Endothelial cell of umbilical vein (primary cell): Measurements from ENCODE around the gene RAB8A. TPM values are rescaled to one million over a fixed set of nuclear protein-coding genes. Genes with fewer than 3 reads are reported as not detected.

Experiments used
- BruUV-seq: library from RNA; stranded (reverse); fragments of 400-500 nt; replicated peaks from 2 replicates; lab custom pipeline; 2021; lab: Mats Ljungman, UMichigan
- CTCF ChIA-PET: fragments of 300-600, 350-600 bp; sonication (Branson Sonifier 250); formaldehyde crosslinking; loops from one replicate; lab custom pipeline; 2021; ENCODE audit warnings: antibody characterized with exemption, inconsistent platforms; lab: Charles Lee
- POLR2A ChIA-PET: fragments of 300-600, 350-600 bp; sonication (Branson Sonifier 250); formaldehyde crosslinking; loops from one replicate; lab custom pipeline; 2021; ENCODE audit warnings: antibody characterized with exemption, inconsistent platforms; lab: Charles Lee
- DNase-seq: peaks from one replicate; pipeline ENCODE4 v3.0.0-alpha.2; 2011; ENCODE audit warnings: low read depth, low spot score
- FAIRE-seq: peaks from 2 replicates; lab custom pipeline; 2011; peaks lifted over from hg19 to GRCh38; lab: Jason Lieb, UNC
- H2AFZ ChIP-seq: 2 replicates; pipeline ENCODE4 v1.6.0; 2012; ENCODE audit warnings: low read depth, low read length, control low read depth, inconsistent platforms
- H3K27ac ChIP-seq: 2 replicates; pipeline ENCODE4 v1.5.1; 2011; ENCODE audit warnings: low read depth, mild to moderate bottlenecking, control low read depth, low read length, moderate library complexity; ENCODE audit not compliant: insufficient read depth
- H3K27me3 ChIP-seq, 2 experiments: 2 replicates each; pipeline versions ENCODE4 v1.6.0 to v1.6.1; 2011; ENCODE audit warnings: low read length in 2 of 2, mixed read lengths in 1 of 2; ENCODE audit not compliant: control insufficient read depth in 2 of 2, insufficient read depth in 2 of 2
- H3K36me3 ChIP-seq, 2 experiments: 2 replicates in 1 of 2; 3 replicates in 1 of 2; pipeline ENCODE4 v1.5.1; 2011; ENCODE audit warnings: low read length in 2 of 2, mild to moderate bottlenecking in 1 of 2, moderate library complexity in 1 of 2; ENCODE audit not compliant: control insufficient read depth in 2 of 2, insufficient read depth in 2 of 2; ENCODE audit errors: extremely low read depth in 1 of 2
- H3K4me1 ChIP-seq: 3 replicates; pipeline ENCODE4 v1.5.1; 2011; ENCODE audit warnings: mild to moderate bottlenecking, low read length; ENCODE audit not compliant: control insufficient read depth, insufficient read depth; ENCODE audit errors: extremely low read depth
- H3K4me2 ChIP-seq: 2 replicates; pipeline ENCODE4 v1.6.1; 2011; ENCODE audit warnings: low read length, control low read depth, mixed read lengths; ENCODE audit not compliant: insufficient read depth
- H3K4me3 ChIP-seq, 3 experiments: fragments of 200-600 bp in 1 of 3; sonication (generic), shearing (Covaris generic) in 1 of 3; replicated peaks in 1 of 3; 2 replicates each; pipeline ENCODE4 v1.5.1; 2011 to 2016; ENCODE audit warnings: control low read depth in 3 of 3, low read length in 3 of 3, mild to moderate bottlenecking in 2 of 3, inconsistent platforms in 1 of 3, low read depth in 1 of 3, moderate library complexity in 1 of 3; ENCODE audit not compliant: insufficient read depth in 1 of 3
- H3K79me2 ChIP-seq: 2 replicates; pipeline ENCODE4 v1.6.0; 2012; ENCODE audit warnings: low read length, inconsistent platforms; ENCODE audit not compliant: control insufficient read depth, insufficient read depth
- H3K9ac ChIP-seq: replicated peaks from 2 replicates; pipeline ENCODE3; 2011; ENCODE audit warnings: low read length, control low read depth; ENCODE audit not compliant: insufficient read depth; ENCODE audit errors: extremely low read depth
- H3K9me1 ChIP-seq: replicated peaks from 3 replicates; pipeline ENCODE4 v1.6.0; 2011; ENCODE audit warnings: mild to moderate bottlenecking, low read length; ENCODE audit not compliant: control insufficient read depth, insufficient read depth; ENCODE audit errors: extremely low read depth
- H3K9me3 ChIP-seq: replicated peaks from 2 replicates; pipeline ENCODE4 v1.5.1; 2012; ENCODE audit warnings: low read length, inconsistent platforms; ENCODE audit not compliant: control insufficient read depth, insufficient read depth
- H4K20me1 ChIP-seq: replicated peaks from 2 replicates; pipeline ENCODE3; 2011; ENCODE audit warnings: mild to moderate bottlenecking, low read length; ENCODE audit not compliant: control insufficient read depth, insufficient read depth; ENCODE audit errors: extremely low read depth
- CTCF ChIP-seq, 2 donors: IDR thresholded peaks; 1 replicate in 1 of 2; 2 replicates in 1 of 2; pipeline ENCODE4 v1.5.1; 2011; ENCODE audit warnings: low read length in 2 of 2, mild to moderate bottlenecking in 2 of 2, moderate library complexity in 2 of 2, control low read depth in 1 of 2, inconsistent platforms in 1 of 2, low read depth in 1 of 2; ENCODE audit not compliant: insufficient read depth in 1 of 2; ENCODE audit errors: extremely low read depth in 1 of 2
- EZH2 ChIP-seq: IDR thresholded peaks from 2 replicates; pipeline ENCODE4 v1.6.1; 2012; ENCODE audit warnings: borderline replicate concordance, low read depth, mild to moderate bottlenecking, moderate library complexity, low read length, inconsistent platforms; ENCODE audit not compliant: severe bottlenecking
- FOS ChIP-seq: IDR thresholded peaks from 2 replicates; pipeline ENCODE4 v1.6.1; 2011; ENCODE audit warnings: mild to moderate bottlenecking, low read length, moderate library complexity, borderline replicate concordance; ENCODE audit not compliant: insufficient read depth
- GATA2 ChIP-seq: IDR thresholded peaks from 2 replicates; pipeline ENCODE4 v1.7.0; 2011; ENCODE audit warnings: low read depth, mild to moderate bottlenecking, moderate library complexity, mixed read lengths, low read length; ENCODE audit not compliant: insufficient read length, insufficient read depth
- JUN ChIP-seq: IDR thresholded peaks from 2 replicates; pipeline ENCODE4 v1.6.1; 2011; ENCODE audit warnings: borderline replicate concordance, low read depth; ENCODE audit not compliant: insufficient read length, insufficient read depth
- MYC ChIP-seq: IDR thresholded peaks from one replicate; pipeline ENCODE4 v1.6.1; 2011; ENCODE audit warnings: mild to moderate bottlenecking, low read depth, low read length
- POLR2A ChIP-seq: IDR thresholded peaks from 2 replicates; pipeline ENCODE4 v1.6.1; 2012; ENCODE audit warnings: low read depth, mild to moderate bottlenecking, control low read depth, low read length
- POLR2AphosphoS5 ChIP-seq: IDR thresholded peaks from 2 replicates; pipeline ENCODE4 v1.6.1; 2012; ENCODE audit warnings: low read depth, mild to moderate bottlenecking, control low read depth, low read length, moderate library complexity; ENCODE audit not compliant: insufficient read depth
- dilution Hi-C: fragments of 300-500 bp; cut with MboI; formaldehyde crosslinking; loops from one replicate; pipeline ENCODE4 v1.15.0; 2019; ENCODE audit warnings: low sequenced_read_pairs; ENCODE audit not compliant: extremely low pct_ligation_motif_present
- intact Hi-C: fragments of 100-400 bp; cut with micrococcal nuclease; formaldehyde crosslinking; loops from one replicate; pipeline ENCODE4 v1.10.0; 2022
- polyA plus RNA-seq, 4 experiments: library from polyadenylated mRNA; depleted of rRNA in 3 of 4; stranded (reverse) in 3 of 4; unstranded in 1 of 4; fragments of >200 nt; gene quantifications; 2 replicates each; pipeline versions ENCODE4 v1.2.1 to v1.2.3, GENCODE V29; 2011 to 2012; ENCODE audit warnings: missing spikeins in 1 of 4
- total RNA-seq: library from RNA; stranded (reverse); gene quantifications from 2 replicates; pipeline ENCODE4 v1.2.3, GENCODE V29; 2021
- TF ChIP-seq, protein P1 (sequence below): IDR thresholded peaks from 2 replicates; pipeline ENCODE4 v1.6.1; 2011; ENCODE audit not compliant: insufficient read depth, insufficient read length

RAB8A gene
- total and polyA plus RNA-seq, 2 donors (not counting 3 experiments of a cell fraction or from before 2014, with no cell fraction given): 81.5 to 107 TPM

DNA sequence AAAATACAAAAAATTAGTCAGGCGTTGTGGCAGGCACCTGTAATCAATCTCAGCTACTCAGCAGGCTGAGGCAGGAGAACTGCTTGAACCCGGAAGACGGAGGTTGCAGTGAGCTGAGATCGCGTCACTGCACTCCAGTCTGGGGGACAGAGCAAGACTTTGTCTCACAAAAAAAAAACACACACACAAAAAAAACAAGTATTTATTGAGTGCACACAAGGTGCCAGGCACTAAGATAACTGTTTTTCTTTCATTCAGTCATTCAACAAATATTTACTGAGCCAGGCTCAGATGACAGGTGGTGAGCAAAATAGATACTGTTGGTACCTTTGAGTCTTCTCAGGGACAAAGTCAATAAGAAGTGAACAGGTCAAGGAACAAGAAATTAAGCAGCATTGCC, 55.4 kb downstream of the RAB8A start:
- no peaks in the 10 kb centered on the region for H4K20me1 ChIP-seq
- dilution Hi-C loops: no loop called here
- DNase-seq (no peak), FAIRE-seq (no peak)
- H3K4me3 ChIP-seq: no peak overlapping the region
- TF ChIP-seq EZH2: no peak
- no peaks in the 10 kb centered on the region for H3K4me1 ChIP-seq
- H3K4me2 ChIP-seq: no peak overlapping the region
- BruUV-seq: no TSS peak
- H2AFZ ChIP-seq: no peak overlapping the region
- no peaks in the 10 kb centered on the region for H3K9me3 ChIP-seq
- ChIA-PET CTCF (no interaction called here), POLR2A (no interaction called here)
- H3K9me1 ChIP-seq: no peaks in the 10 kb centered on the region
- intact Hi-C loops: no loop called here
- no peaks in the 10 kb centered on the region for H3K27me3 ChIP-seq
- no peak overlapping the region for H3K27ac ChIP-seq
- H3K9ac ChIP-seq: no peak overlapping the region
- H3K36me3 ChIP-seq: no peaks in the 10 kb centered on the region
- H3K79me2 ChIP-seq: no peaks in the 10 kb centered on the region

DNA sequence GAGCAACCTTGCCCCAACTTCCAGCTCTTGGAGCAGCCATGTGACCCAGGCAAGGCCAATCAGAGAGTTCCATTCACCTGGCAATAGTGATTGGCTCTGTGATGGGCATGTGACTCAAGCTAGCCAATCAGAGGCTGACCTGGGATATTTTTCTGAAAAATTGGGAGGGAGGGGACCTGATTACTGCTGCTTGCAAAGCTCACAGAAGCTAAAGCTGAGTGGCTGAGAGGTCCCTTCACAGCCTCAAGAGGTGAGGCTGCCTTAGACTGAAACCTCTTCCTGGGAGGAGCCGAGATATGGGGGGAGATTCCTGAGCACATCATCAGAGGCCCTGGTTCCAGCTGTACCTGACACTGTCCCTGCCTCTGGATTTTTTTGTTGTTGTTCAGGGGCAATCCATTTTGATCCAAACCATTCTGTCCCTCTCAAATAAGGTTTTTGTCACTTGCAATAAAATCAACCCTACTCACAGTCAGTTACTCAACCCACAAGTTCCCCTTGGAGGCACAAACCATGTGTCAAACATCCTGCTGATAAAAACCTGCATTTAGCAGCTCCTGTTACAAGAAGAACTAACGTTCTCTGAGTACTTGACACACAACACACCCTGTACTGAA, 56.9 kb downstream of the RAB8A start:
- H3K9me3 ChIP-seq: no peaks in the 10 kb centered on the region
- H3K36me3 ChIP-seq: no peaks in the 10 kb centered on the region
- no peak overlapping the region for H3K4me2 ChIP-seq
- no peaks in the 10 kb centered on the region for H3K27me3 ChIP-seq
- no peak for DNase-seq
- dilution Hi-C loops: no loop called here
- no peaks in the 10 kb centered on the region for H3K9me1 ChIP-seq
- no peaks in the 10 kb centered on the region for H3K4me1 ChIP-seq
- ChIA-PET CTCF (interaction anchor here (1.1 to 1.3 kb wide), 2 partner anchors 17 to 18 kb away, joined by 3 to 5 read pairs; partner anchors contain the start of gene FAM32A), POLR2A (no interaction called here)
- H2AFZ ChIP-seq: no peak overlapping the region
- TF ChIP-seq POLR2A: no peak
- TF ChIP-seq, protein P1, sequence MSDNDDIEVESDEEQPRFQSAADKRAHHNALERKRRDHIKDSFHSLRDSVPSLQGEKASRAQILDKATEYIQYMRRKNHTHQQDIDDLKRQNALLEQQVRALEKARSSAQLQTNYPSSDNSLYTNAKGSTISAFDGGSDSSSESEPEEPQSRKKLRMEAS: no peak
- TF ChIP-seq POLR2AphosphoS5: no peak
- TF ChIP-seq GATA2: no peak
- TF ChIP-seq FOS: no peak
- TF ChIP-seq CTCF (IDR thresholded peaks at IDR 0.05; ENCODE audit: extremely low read depth in 1 of 2, insufficient read depth in 1 of 2, low read depth in 1 of 2, low read length in 2 of 2): no peak
- no peak for TF ChIP-seq MYC
- no peak for TF ChIP-seq JUN
- no peak for TF ChIP-seq EZH2
- no peak for FAIRE-seq
- H3K79me2 ChIP-seq: no peaks in the 10 kb centered on the region
- H3K4me3 ChIP-seq: no peak overlapping the region
- no peak overlapping the region for H3K9ac ChIP-seq
- H4K20me1 ChIP-seq: no peaks in the 10 kb centered on the region
- BruUV-seq: no TSS peak
- no peak overlapping the region for H3K27ac ChIP-seq
- intact Hi-C loops: no loop called here
